ENCODE results near the gene NDUFA8.

Gene NDUFA8

GRCh38 chr9:122159026-122159924 is at the start of gene NDUFA8, which contains the start of gene MORN5:
TSS of gene NDUFA8 (minus strand) at chr9:122159779. CDS start at chr9:122159677, 102 bp downstream.
TSS of gene MORN5 (plus strand) at chr9:122159908. CDS start at chr9:122159973, 65 bp downstream.
- DNase-seq = peak; percentile 98

GRCh38 chr9:122207096-122207495 is 47.5 kb upstream of the NDUFA8 start:
- DNase-seq = peak; percentile 18

GRCh38 chr9:122206118-122207046 is 46.8 kb upstream of the NDUFA8 start:
- peak; percentile 63 for DNase-seq

GRCh38 chr9:122205176-122205575 is 45.6 kb upstream of the NDUFA8 start:
- no peak for DNase-seq

- peak; percentile 39 for DNase-seq
Observed at GRCh38 chr9:122204491-122204890, 44.9 kb upstream of the NDUFA8 start.

GRCh38 chr9:122204055-122204454 is 44.5 kb upstream of the NDUFA8 start:
- DNase-seq = no peak

- no peak for DNase-seq
Observed at GRCh38 chr9:122202111-122202510, 42.5 kb upstream of the NDUFA8 start.

GRCh38 chr9:122201641-122202040 is 42.1 kb upstream of the NDUFA8 start:
- DNase-seq = no peak

GRCh38 chr9:122200960-122201595 is 41.5 kb upstream of the NDUFA8 start:
- DNase-seq = peak; percentile 70

GRCh38 chr9:122197882-122198281 is 38.3 kb upstream of the NDUFA8 start:
- DNase-seq = no peak

GRCh38 chr9:122197426-122197825 is 37.8 kb upstream of the NDUFA8 start:
- DNase-seq = no peak

- no peak for DNase-seq
Observed at GRCh38 chr9:122195875-122196274, 36.3 kb upstream of the NDUFA8 start.

- no peak for DNase-seq
Observed at GRCh38 chr9:122193651-122194050, 34.1 kb upstream of the NDUFA8 start.

- no peak for DNase-seq
Observed at GRCh38 chr9:122192914-122193525, 33.4 kb upstream of the NDUFA8 start.

GRCh38 chr9:122192261-122192875 is 32.8 kb upstream of the NDUFA8 start:
- no peak for DNase-seq

GRCh38 chr9:122191584-122191983 is 32.0 kb upstream of the NDUFA8 start:
- DNase-seq = no peak

- DNase-seq = no peak
Observed at GRCh38 chr9:122190597-122191381, 31.2 kb upstream of the NDUFA8 start.

GRCh38 chr9:122188369-122188768 is 28.8 kb upstream of the NDUFA8 start:
- DNase-seq = no peak

GRCh38 chr9:122186777-122187470 is 27.3 kb upstream of the NDUFA8 start:
- DNase-seq = no peak

- DNase-seq = no peak
Observed at GRCh38 chr9:122186301-122186700, 26.7 kb upstream of the NDUFA8 start.

Measured in right hindlimb (tissue), 1 donor.